A549 (cell line): ENCODE measurements around the gene KRTAP4-3. TPM values are rescaled to one million over a fixed set of nuclear protein-coding genes. Genes with fewer than 3 reads are reported as not detected.

Experiments used
- ATAC-seq, 2 experiments: fragments of 200-7000 bp in 1 of 2; fragments of >200 bp in 1 of 2; cut with Nextera tagmentation in 1 of 2; cut with Tn5 transposase in 1 of 2; 3 replicates each; pipeline versions ENCODE4 v1.8.0 to v1.9.1; 2018 to 2020; ENCODE audit warnings: mild to moderate bottlenecking in 1 of 2, moderate library complexity in 1 of 2
- CTCF ChIA-PET: fragments of 300-600 bp; sonication (Branson Sonifier 250); formaldehyde crosslinking; extraction: SDS; loops from one replicate; lab custom pipeline; 2021; ENCODE audit warnings: antibody characterized with exemption, inconsistent platforms; lab: Yijun Ruan, JAX
- POLR2A ChIA-PET: fragments of 350-600 bp; formaldehyde crosslinking; extraction: SDS; loops from one replicate; lab custom pipeline; 2021; ENCODE audit warnings: antibody characterized with exemption, inconsistent platforms; lab: Yijun Ruan, JAX
- DNase-seq, 2 experiments: peaks; one replicate each; pipeline versions ENCODE4 v3.0.0 to v3.0.0-alpha.2; 2011 to 2016; ENCODE audit warnings: low read depth in 1 of 2, low spot score in 1 of 2
- FAIRE-seq: peaks from 2 replicates; lab custom pipeline; 2011; peaks lifted over from hg19 to GRCh38; lab: Jason Lieb, UNC
- H3K27ac ChIP-seq, 2 experiments: fragments of >200 bp; sonication (Bioruptor Twin); formaldehyde crosslinking; 3 replicates each; pipeline ENCODE4 v1.5.1; 2016 to 2017
- H3K4me1 ChIP-seq: fragments of >200 bp; sonication (Bioruptor Twin); formaldehyde crosslinking; 3 replicates; pipeline ENCODE4 v1.6.1; 2016
- H3K4me2 ChIP-seq: fragments of >200 bp; sonication (Bioruptor Twin); formaldehyde crosslinking; 3 replicates; pipeline ENCODE4 v1.6.1; 2016
- H3K4me3 ChIP-seq: fragments of >200 bp; sonication (Bioruptor Twin); formaldehyde crosslinking; 3 replicates; pipeline ENCODE4 v1.5.1; 2016
- H3K9me3 ChIP-seq: fragments of >200 bp; sonication (Bioruptor Twin); formaldehyde crosslinking; 3 replicates; pipeline ENCODE4 v1.6.1; 2016
- BHLHE40 ChIP-seq: IDR thresholded peaks from 2 replicates; pipeline ENCODE4 v1.6.1; 2012; ENCODE audit warnings: low read depth, low read length, inconsistent platforms
- CBX2 ChIP-seq: fragments of 200-600 bp; sonication (generic); IDR thresholded peaks from 2 replicates; pipeline ENCODE4 v1.6.1; 2016; ENCODE audit warnings: low read depth, mild to moderate bottlenecking, borderline replicate concordance
- CBX8 ChIP-seq: fragments of 200-600 bp; sonication (generic); IDR thresholded peaks from 2 replicates; pipeline ENCODE4 v1.6.1; 2016
- CEBPB ChIP-seq, 2 experiments: fragments of >200 bp in 1 of 2; sonication (Bioruptor Twin) in 1 of 2; formaldehyde crosslinking in 1 of 2; IDR thresholded peaks; 2 replicates each; pipeline ENCODE4 v1.6.1; 2012 to 2016
- CHD2 ChIP-seq: fragments of 150-350 bp; IDR thresholded peaks from 2 replicates; pipeline ENCODE4 v1.6.1; 2014; ENCODE audit warnings: low read length; ENCODE audit not compliant: partially characterized antibody
- CHD4 ChIP-seq: fragments of 200-600 bp; sonication (generic); IDR thresholded peaks from 2 replicates; pipeline ENCODE4 v1.6.1; 2016; ENCODE audit warnings: antibody characterized with exemption, mild to moderate bottlenecking, borderline replicate concordance
- E2F6 ChIP-seq: IDR thresholded peaks from 2 replicates; pipeline ENCODE4 v1.6.1; 2012; ENCODE audit warnings: low read depth, borderline replicate concordance
- EHF ChIP-seq: fragments of 250-450 bp; sonication (Bioruptor Pico); IDR thresholded peaks from 2 replicates; pipeline ENCODE4 v1.5.0; 2020; ENCODE audit warnings: mild to moderate bottlenecking
- ELK1 ChIP-seq: fragments of 150-350 bp; IDR thresholded peaks from 2 replicates; pipeline ENCODE4 v1.6.1; 2014; ENCODE audit warnings: low read depth, mild to moderate bottlenecking, low read length
- FOSB ChIP-seq: fragments of 250-450 bp; sonication (Bioruptor Pico); IDR thresholded peaks from 2 replicates; pipeline ENCODE4 v1.5.0; 2020; ENCODE audit warnings: mild to moderate bottlenecking, moderate library complexity
- HDAC2 ChIP-seq: fragments of 200-600 bp; sonication (generic); IDR thresholded peaks from 2 replicates; pipeline ENCODE4 v1.6.1; 2016
- HES2 ChIP-seq: fragments of >200 bp; sonication (Bioruptor Twin); formaldehyde crosslinking; IDR thresholded peaks from 2 replicates; pipeline ENCODE4 v1.6.1; 2016
- HMGXB4 ChIP-seq: fragments of 250-450 bp; sonication (Bioruptor Pico); IDR thresholded peaks from 2 replicates; pipeline ENCODE4 v1.5.0; 2021; ENCODE audit warnings: mild to moderate bottlenecking, moderate library complexity, borderline replicate concordance
- JUN ChIP-seq, 2 experiments: fragments of >200 bp; sonication (Bioruptor Twin); formaldehyde crosslinking; IDR thresholded peaks; 2 replicates in 1 of 2; 3 replicates in 1 of 2; pipeline ENCODE4 v1.6.1; 2016 to 2017
- MAFK ChIP-seq: fragments of 450-650 bp; IDR thresholded peaks from 2 replicates; pipeline ENCODE4 v1.6.1; 2014; ENCODE audit not compliant: partially characterized antibody
- MYC ChIP-seq: IDR thresholded peaks from 2 replicates; pipeline ENCODE4 v1.6.1; 2012; ENCODE audit warnings: mild to moderate bottlenecking, inconsistent platforms, low read length, improper control_type of control experiment, borderline replicate concordance
- NFE2L2 ChIP-seq: fragments of 150-350 bp; conservative IDR thresholded peaks from 2 replicates; pipeline ENCODE4 v1.6.1; 2014; ENCODE audit warnings: low read length
- NPAS2 ChIP-seq: fragments of 250-450 bp; sonication (Bioruptor Pico); IDR thresholded peaks from 2 replicates; pipeline ENCODE4 v1.8.0; 2022; ENCODE audit warnings: mild to moderate bottlenecking, moderate library complexity, borderline replicate concordance
- PBX3 ChIP-seq: IDR thresholded peaks from 2 replicates; pipeline ENCODE4 v1.6.1; 2012
- POLR2AphosphoS2 ChIP-seq: conservative IDR thresholded peaks from 2 replicates; pipeline ENCODE4 v1.6.1; 2012; ENCODE audit warnings: low read length, improper control_type of control experiment, inconsistent platforms
- RAD21 ChIP-seq, 2 experiments: fragments of >200 bp in 1 of 2; sonication (Bioruptor Twin) in 1 of 2; formaldehyde crosslinking in 1 of 2; IDR thresholded peaks in 1 of 2; conservative IDR thresholded peaks in 1 of 2; 2 replicates in 1 of 2; 3 replicates in 1 of 2; pipeline ENCODE4 v1.6.1; 2012 to 2018; ENCODE audit warnings: inconsistent platforms in 1 of 2
- RNF2 ChIP-seq: fragments of 200-600 bp; sonication (generic); IDR thresholded peaks from 2 replicates; pipeline ENCODE4 v1.6.1; 2016; ENCODE audit warnings: low read depth, mild to moderate bottlenecking, antibody characterized with exemption, moderate library complexity, borderline replicate concordance
- SMC3 ChIP-seq: fragments of >200 bp; sonication (Bioruptor Twin); formaldehyde crosslinking; IDR thresholded peaks from 3 replicates; pipeline ENCODE4 v1.6.1; 2018; ENCODE audit warnings: inconsistent platforms
- SREBF2 ChIP-seq: fragments of 450-650 bp; IDR thresholded peaks from 2 replicates; pipeline ENCODE4 v1.6.1; 2014; ENCODE audit warnings: mild to moderate bottlenecking, moderate library complexity
- TFCP2L1 ChIP-seq: fragments of 250-450 bp; sonication (Bioruptor Pico); IDR thresholded peaks from 2 replicates; pipeline ENCODE4 v1.5.0; 2021; ENCODE audit warnings: mild to moderate bottlenecking
- TP53 ChIP-seq: fragments of 250-450 bp; sonication (Bioruptor Pico); IDR thresholded peaks from 2 replicates; pipeline ENCODE4 v1.5.0; 2021; ENCODE audit warnings: mild to moderate bottlenecking, moderate library complexity
- USF2 ChIP-seq: fragments of 450-650 bp; IDR thresholded peaks from 2 replicates; pipeline ENCODE4 v1.6.1; 2014; ENCODE audit warnings: antibody characterized with exemption
- ZSCAN20 ChIP-seq: fragments of 250-450 bp; sonication (Bioruptor Pico); IDR thresholded peaks from 2 replicates; pipeline ENCODE4 v1.8.0; 2022; ENCODE audit warnings: mild to moderate bottlenecking, moderate library complexity
- WGBS: methylation state at CpG from one replicate; pipeline ENCODE4 v1.1.6; 2017; ENCODE audit errors: missing lambda C conversion rate; 5-methylcytosine and 5-hydroxymethylcytosine counted together
- polyA plus RNA-seq, 4 experiments: library from polyadenylated mRNA; depleted of rRNA in 3 of 4; stranded (reverse); fragments of >200 nt; fragmentation: RNase III in 1 of 4; extraction: RNeasy Plus Mini Kit Qiagen cat#74134 plus additional on column Dnase treatment in 1 of 4; gene quantifications; 2 replicates in 3 of 4; 3 replicates in 1 of 4; pipeline ENCODE4 v1.2.3, GENCODE V29; 2011 to 2017

Gene KRTAP4-3
- polyA plus RNA-seq, 2 of the 4 experiments (the other 2 are of a cell fraction) = not detected

GRCh38 chr17:41215681-41216080 lies 47.7 kb upstream of the KRTAP4-3 start (continued):
- TF ChIP-seq HMGXB4 (CRISPR knock-in tag) (no peak), SMC3 (no peak), ELK1 (no peak), MYC (no peak), CHD2 (no peak), SREBF2 (no peak), ZSCAN20 (CRISPR knock-in tag) (no peak), HDAC2 (no peak), TFCP2L1 (CRISPR knock-in tag) (no peak)
- TF ChIP-seq, all 56 proteins: peak for 0

GRCh38 chr17:41212524-41213169 lies 44.6 kb upstream of the KRTAP4-3 start:
- 0 out of 3 replicates have a peak, but pooled peaks cover 6% of the 10 kb centered on the region for H3K9me3 ChIP-seq
- FAIRE-seq (no peak), DNase-seq (peak; percentile 18 to 57), ATAC-seq (peak; percentile 82 to 84)
- ChIA-PET CTCF (interaction anchor here (0.9 to 2.0 kb wide), 5 partner anchors 13 to 450 kb away, joined by 3 to 7 read pairs (median 3); no protein-coding TSS in a partner anchor), POLR2A (no interaction called here)
- WGBS = 15% methylated on average over 7 of the region's 7 CpGs
- H3K4me1 ChIP-seq = peaks cover 24% of the 10 kb centered on the region
- H3K27ac ChIP-seq = peak overlapping the region; percentile 62 to 78
- TF ChIP-seq CHD2 (no peak), POLR2AphosphoS2 (no peak), CBX2 (no peak), CHD4 (no peak), MAFK (no peak), EHF (no peak), HES2 (no peak), SMC3 (no peak), HDAC2 (no peak), CBX8 (no peak), MYC (no peak), NPAS2 (CRISPR knock-in tag) (no peak), BHLHE40 (no peak)
- H3K4me2 ChIP-seq = peak overlapping the region; percentile 62
- H3K4me3 ChIP-seq = no peak overlapping the region

- WGBS = 8% methylated on average over 1 of the region's 1 CpG
- ChIA-PET POLR2A (no interaction called here), CTCF (interaction anchor here (0.9 to 2.0 kb wide), 3 partner anchors 111 to 451 kb away, joined by 3 to 7 read pairs (median 3); no protein-coding TSS in a partner anchor)
- Histone ChIP-seq H3K9me3 (0 out of 3 replicates have a peak, but pooled peaks cover 6% of the 10 kb centered on the region), H3K4me1 (peaks cover 24% of the 10 kb centered on the region), H3K27ac (peak overlapping the region; percentile 62 to 78; a peak in 5 of 6 replicates), H3K4me3 (no peak overlapping the region), H3K4me2 (peak overlapping the region; percentile 62)
- ATAC-seq (peak; percentile 91 to 96), DNase-seq (peak; percentile 55 to 85), FAIRE-seq (peak; percentile 100)
- no peak for TF ChIP-seq TP53
- TF ChIP-seq CBX8 = no peak
- no peak for TF ChIP-seq USF2
- no peak for TF ChIP-seq PBX3
- 0 out of 2 replicates have a peak, but pooled peaks have one; percentile 14 for TF ChIP-seq E2F6
- peak in 1 of 2 experiments; percentile 4; a peak in 1 of 5 replicates for TF ChIP-seq RAD21 (conservative IDR thresholded peaks at IDR 0.05 in 1 of 2, IDR thresholded peaks at IDR 0.05 in 1 of 2)
- no peak for TF ChIP-seq CHD4
- peak; percentile 33 to 39; a peak in 2 of 5 replicates for TF ChIP-seq JUN (IDR thresholded peaks at IDR 0.05)
- no peak for TF ChIP-seq RNF2
- no peak for TF ChIP-seq FOSB
- TF ChIP-seq CEBPB (IDR thresholded peaks at IDR 0.05) = peak in 1 of 2 experiments; percentile 10; a peak in 1 of 4 replicates
- TF ChIP-seq NFE2L2 = peak; percentile 86
- no peak for TF ChIP-seq TFCP2L1 (CRISPR knock-in tag)
Measured at GRCh38 chr17:41211845-41212466, 43.9 kb upstream of the KRTAP4-3 start.
